HG03469 (cell line): ENCODE data around the gene NUP62.
"Not testable (repeated sequence)": the region's sequence is repeated elsewhere in the genome, so short reads cannot be mapped to it uniquely, and the experiment has no call there.

Source experiments
- ATAC-seq: cut with Tn5 transposase; IDR thresholded peaks from one replicate; pipeline ENCODE4 v1.9.1; 2021; ENCODE audit warnings: mild to moderate bottlenecking, moderate library complexity, moderate number of reproducible peaks; ENCODE audit not compliant: unreplicated experiment

The NUP62 gene

DNA sequence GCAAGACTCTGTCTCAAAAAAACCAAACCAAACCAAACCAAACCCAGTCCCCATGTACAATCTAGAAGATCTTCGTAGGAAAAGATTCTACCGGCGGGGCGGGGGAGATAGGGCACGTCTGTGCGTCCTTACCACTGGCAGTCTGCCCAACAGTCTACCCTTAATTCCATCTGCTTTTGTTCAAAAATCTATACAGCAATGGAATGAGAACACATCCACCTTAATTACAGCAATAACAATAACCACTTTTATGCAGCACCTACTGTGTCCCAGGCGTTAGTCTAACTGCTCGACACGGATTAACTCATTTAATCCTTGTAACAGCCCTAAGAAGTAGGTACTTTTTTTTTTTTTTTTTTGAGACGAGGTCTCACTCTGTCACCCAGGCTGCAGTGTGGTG, 2.8 kb downstream of the NUP62 start:
- ATAC-seq: no peak

- no peak for ATAC-seq
Measured at GRCh38 chr19:49925486-49925885, 3.8 kb downstream of the NUP62 start.

DNA sequence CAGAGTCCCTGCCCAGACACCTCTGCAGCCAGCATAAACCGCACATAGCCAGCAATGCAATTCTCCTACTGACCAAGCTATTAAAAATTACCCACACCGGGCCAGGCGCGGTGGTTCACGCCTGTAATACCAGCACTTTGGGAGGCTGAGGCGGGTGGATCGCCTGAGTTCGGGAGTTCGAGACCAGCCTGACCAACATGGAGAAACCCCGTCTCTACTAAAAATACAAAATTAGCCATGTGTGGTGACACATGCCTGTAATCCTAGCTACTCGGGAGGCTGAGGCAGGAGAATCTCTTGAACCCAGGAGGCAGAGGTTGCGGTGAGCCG, 4.5 kb downstream of the NUP62 start:
- not testable (repeated sequence) for ATAC-seq

DNA sequence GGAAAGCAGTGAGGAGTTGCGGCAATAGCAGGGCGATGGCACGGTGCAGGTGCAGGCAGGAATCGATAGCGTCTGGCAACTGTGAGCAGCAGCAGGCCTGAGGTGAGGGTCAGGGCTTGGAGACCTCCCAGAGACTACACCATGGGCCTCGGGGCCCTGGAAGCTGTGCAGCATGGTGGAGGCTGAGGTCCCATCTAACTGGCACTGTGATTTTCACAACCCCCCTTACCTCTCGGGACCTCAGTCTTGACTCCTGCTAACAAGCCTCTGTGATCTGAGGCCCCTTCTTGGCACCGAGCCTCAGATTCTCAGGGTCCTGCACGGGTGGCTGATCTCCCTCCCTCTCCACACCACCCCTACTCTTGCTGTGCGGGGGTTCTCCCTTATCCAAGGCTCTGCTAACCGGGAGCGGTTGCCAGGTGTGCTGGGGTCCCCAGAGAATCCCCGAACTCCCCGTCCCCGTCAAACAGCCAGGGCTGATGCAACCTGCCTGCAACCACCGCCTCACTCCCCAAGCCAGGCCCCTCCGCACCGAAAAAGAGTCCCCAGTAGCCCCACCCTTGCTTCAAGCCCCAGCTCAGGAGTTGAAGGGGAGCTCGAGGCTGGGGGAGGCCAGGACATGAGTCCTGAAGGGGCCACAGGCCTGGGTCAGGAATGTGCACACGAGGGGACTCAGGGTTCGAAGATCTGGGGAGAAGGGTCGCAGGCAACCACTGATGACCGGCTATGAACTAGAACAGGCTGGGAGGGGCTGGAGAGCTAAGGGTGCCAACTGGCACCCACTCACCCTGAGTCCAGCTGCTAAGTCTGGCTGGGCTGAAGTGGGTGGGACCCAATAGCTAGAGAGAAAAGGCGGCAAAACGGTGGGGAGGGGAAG, 5.1 kb downstream of the NUP62 start:
- ATAC-seq: no peak

DNA sequence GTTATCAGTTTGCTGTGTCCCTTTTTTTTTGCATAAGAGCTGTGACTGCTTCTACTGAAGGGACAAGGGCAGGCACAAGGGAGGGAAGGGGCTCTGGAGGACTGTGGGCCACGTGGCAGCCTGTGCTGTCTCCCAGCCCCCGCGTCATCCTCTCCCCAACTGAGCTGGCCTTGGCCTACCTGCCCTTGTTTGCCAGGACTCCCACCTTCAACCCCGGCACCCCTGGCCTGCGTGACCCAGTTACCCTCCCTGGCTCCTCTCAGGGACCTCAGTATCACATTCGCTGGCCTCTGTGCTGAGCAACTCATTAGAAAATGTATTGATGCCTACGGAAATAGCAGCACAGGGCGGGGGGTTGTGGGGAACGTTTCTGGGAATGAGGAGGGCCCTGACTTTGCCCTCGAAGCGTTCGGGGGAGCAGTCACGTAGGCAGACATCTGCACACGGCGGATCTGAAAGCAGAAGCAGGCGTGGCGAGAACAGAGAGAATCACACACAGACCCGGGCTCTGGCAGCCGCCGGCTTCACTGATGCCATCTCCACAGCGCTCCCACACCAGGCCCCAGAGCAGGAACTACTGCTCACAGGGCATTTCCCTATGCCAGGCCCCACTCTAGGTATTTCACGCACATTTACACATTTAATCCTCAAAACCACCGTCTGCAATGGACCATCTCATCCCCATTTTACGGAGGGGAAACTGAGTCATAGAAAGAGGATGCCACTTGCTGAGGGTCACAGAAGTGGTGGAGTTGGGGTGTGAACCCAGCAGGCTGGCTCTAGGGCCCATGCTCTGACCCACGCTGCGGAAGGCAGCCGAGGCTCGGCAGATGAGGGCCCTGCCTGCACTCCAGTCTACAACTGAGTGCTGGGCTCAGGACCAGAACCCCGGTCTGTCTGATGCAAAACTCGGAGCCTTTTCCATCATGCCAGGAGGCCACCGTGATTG, 6.0 kb downstream of the NUP62 start:
- ATAC-seq: no peak

GRCh38 chr19:49921871-49922795, 7.2 kb downstream of the NUP62 start:
- ATAC-seq: no peak

GRCh38 chr19:49920624-49921363, 8.5 kb downstream of the NUP62 start:
- no peak for ATAC-seq

- ATAC-seq: no peak
Measured at GRCh38 chr19:49918089-49918488, 11.2 kb downstream of the NUP62 start.

- no peak for ATAC-seq
Measured at GRCh38 chr19:49916839-49917733, 12.2 kb downstream of the NUP62 start.

- ATAC-seq: no peak
Measured at GRCh38 chr19:49915271-49915670, 14.0 kb downstream of the NUP62 start.

DNA sequence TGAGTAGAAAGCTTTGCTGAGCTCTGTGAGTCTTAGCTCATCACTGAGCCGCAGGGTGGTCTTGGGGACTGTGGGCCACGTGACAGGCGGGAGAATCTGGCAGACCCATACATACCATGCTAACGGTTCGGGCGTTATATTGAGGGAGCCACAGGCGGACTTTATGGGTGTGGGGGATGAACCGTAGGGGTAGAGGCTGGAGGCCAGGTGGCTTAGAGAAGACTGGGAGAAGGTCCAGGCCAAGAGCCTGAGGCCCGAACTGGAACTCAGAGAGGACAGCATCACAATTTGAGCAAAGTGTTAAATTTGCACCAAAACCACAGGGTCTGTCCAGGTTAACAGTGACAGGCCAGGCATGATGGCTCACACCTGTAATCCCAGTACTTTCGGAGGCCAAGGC, 15.6 kb downstream of the NUP62 start:
- no peak for ATAC-seq

- ATAC-seq: no peak
Measured at GRCh38 chr19:49912965-49913685, 16.2 kb downstream of the NUP62 start.

DNA sequence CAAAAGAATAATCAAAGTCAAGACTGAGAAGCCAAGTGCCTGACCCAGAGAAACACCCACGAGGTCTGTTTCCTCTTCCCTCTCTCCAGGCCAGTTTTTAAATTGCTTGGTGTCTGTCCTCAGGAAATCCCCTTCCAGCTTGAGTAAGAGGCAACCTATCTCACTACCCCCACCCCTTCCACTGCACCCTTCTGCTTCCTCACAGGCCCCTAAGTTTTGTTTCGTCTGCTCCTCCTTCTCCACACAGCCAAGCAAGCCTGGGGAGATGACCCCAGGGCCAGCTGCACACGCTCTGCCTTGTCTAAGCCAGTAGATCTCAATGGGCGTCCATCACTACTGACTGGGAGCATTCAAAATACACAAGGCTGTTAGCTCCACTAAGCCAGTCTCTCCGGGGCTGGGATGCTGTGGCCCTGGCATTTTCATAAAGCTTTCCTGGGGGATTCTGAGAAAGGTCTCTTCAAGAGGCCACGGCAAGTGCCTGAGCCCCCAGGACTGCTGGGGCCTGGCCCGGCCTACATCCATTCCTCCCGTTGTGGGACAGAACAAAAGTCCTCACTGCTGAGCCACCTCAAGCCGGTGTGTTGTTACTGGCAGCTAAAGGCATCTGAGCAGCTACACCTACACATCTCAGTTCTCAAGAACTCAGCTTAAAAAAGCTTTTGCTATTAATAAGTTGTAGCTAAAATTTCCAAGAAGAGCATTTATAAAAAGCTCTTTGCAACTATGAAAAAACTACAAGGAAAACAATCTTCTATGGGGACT, 17.7 kb downstream of the NUP62 start:
- no peak for ATAC-seq

DNA sequence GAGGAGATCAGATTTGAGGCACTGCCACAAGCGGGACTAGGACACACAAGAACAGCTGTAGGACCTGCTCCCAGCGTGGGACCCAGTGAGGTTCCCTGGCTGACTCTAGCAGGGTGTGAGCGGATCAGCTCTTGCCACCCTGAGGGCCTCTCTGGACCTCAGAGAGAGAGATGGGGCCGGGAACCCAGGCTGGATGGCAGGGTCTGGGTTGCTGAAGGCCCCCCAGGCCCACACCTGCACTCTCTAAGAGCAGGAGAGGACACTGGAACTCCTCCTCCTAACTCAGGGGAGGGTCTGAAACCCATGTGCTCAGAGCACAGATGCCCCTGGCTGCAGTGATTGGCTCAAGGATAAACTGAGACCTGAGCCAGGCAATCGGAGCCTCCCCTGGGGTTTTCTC, 19.1 kb downstream of the NUP62 start:
- no peak for ATAC-seq

GRCh38 chr19:49908480-49909420, 20.6 kb downstream of the NUP62 start:
- no peak for ATAC-seq

GRCh38 chr19:49907745-49908446, 21.4 kb downstream of the NUP62 start:
- ATAC-seq: peak; percentile 21
